KBM-7 (cell line): ENCODE measurements around the gene ARF3.
A peak's percentile ranks its signal among the peaks of the same experiment; 100 is the strongest.

Experiments used
- DNase-seq: peaks from one replicate; pipeline ENCODE4 v3.0.0-alpha.2; 2015
- in situ Hi-C: fragments of 300-500 bp; cut with MboI; formaldehyde crosslinking; loops from 2 replicates; pipeline ENCODE4 v1.14.3; 2020; ENCODE audit warnings: low sequenced_read_pairs, low pct_unique_long_range_greater_than_20kb, mixed read lengths

Gene ARF3

GRCh38 chr12:48899651-48900050, 57.6 kb downstream of the ARF3 start:
- in situ Hi-C loops, result no loop called here

GRCh38 chr12:48894271-48894670, 63.0 kb downstream of the ARF3 start:
- DNase-seq, result no peak
- in situ Hi-C loops, result no loop called here

More at GRCh38 chr12:48899651-48900050, 57.6 kb downstream of the ARF3 start:
- no peak for DNase-seq

GRCh38 chr12:48890657-48891418, 66.4 kb downstream of the ARF3 start:
- in situ Hi-C loops, result no loop called here
- DNase-seq, result peak; percentile 88

GRCh38 chr12:48889679-48890078, 67.6 kb downstream of the ARF3 start:
- no peak for DNase-seq
- in situ Hi-C loops, result no loop called here
